ENCODE measurements around the gene ATP1A1. TPM values are rescaled to one million over a fixed set of nuclear protein-coding genes. Genes with fewer than 3 reads are reported as not detected.

ATP1A1 gene
- total and polyA plus RNA-seq, 9 of the 15 experiments (the other 6 are each of a cell fraction or from before 2014, with no cell fraction given), result 99.3 to 513 (median 234) TPM

DNA sequence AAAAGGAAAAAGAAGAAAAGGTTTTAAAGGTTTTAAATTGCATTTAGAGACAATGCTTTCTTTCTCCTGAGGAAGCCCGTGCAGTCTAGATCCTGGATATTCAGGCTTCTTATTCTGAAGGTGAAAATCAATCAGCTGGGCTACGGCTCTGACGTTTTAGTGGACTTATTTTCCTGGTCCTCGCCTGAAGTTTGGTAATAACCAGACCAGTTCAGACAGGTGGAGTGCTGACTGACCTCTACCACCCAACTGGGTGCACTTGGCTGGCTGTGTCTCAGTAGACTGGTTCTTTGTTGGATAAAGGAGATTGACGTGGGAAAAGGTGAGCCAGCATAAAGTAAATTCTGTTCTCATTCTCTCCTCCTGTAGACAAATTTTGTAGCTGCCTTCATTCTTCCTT, 7.2 kb upstream of the ATP1A1 start (continued):
- TF ChIP-seq FOS (IDR thresholded peaks at IDR 0.05; ENCODE audit: extremely low read depth, insufficient read length), result no peak
- TF ChIP-seq, protein P1, sequence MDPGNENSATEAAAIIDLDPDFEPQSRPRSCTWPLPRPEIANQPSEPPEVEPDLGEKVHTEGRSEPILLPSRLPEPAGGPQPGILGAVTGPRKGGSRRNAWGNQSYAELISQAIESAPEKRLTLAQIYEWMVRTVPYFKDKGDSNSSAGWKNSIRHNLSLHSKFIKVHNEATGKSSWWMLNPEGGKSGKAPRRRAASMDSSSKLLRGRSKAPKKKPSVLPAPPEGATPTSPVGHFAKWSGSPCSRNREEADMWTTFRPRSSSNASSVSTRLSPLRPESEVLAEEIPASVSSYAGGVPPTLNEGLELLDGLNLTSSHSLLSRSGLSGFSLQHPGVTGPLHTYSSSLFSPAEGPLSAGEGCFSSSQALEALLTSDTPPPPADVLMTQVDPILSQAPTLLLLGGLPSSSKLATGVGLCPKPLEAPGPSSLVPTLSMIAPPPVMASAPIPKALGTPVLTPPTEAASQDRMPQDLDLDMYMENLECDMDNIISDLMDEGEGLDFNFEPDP (CRISPR knock-in tag; IDR thresholded peaks at IDR 0.05), result no peak
- no peak for TF ChIP-seq MBD1 (CRISPR knock-in tag; IDR thresholded peaks at IDR 0.05)
- TF ChIP-seq IRF2 (CRISPR knock-in tag; IDR thresholded peaks at IDR 0.05), result no peak
- TF ChIP-seq ZNF224 (CRISPR knock-in tag; IDR thresholded peaks at IDR 0.05), result no peak
- TF ChIP-seq TARDBP (IDR thresholded peaks at IDR 0.05), result no peak
- TF ChIP-seq MXD1 (CRISPR knock-in tag; IDR thresholded peaks at IDR 0.05; ENCODE audit: borderline replicate concordance, poor library complexity, severe bottlenecking), result no peak
- TF ChIP-seq KLF6 (CRISPR knock-in tag; IDR thresholded peaks at IDR 0.05; ENCODE audit: borderline replicate concordance), result no peak
